T47D (cell line): Measurements from ENCODE around the gene DOC2A.
"Not testable (repeated sequence)": the region's sequence is repeated elsewhere in the genome, so short reads cannot be mapped to it uniquely, and the experiment has no call there.

Source experiments
- DNase-seq, 2 experiments: peaks; one replicate each; pipeline versions ENCODE4 v3.0.0 to v3.0.0-alpha.2; 2011 to 2012; ENCODE audit warnings: low read depth in 1 of 2, low spot score in 1 of 2
- JUND ChIP-seq: IDR thresholded peaks from 2 replicates; pipeline ENCODE4 v1.6.1; 2012; ENCODE audit warnings: low read depth
- in situ Hi-C: cut with HindIII; loops from 2 replicates; pipeline ENCODE4 v1.10.0; 2016; ENCODE audit warnings: low sequenced_read_pairs, low pct_unique_long_range_greater_than_20kb

The DOC2A gene

DNA sequence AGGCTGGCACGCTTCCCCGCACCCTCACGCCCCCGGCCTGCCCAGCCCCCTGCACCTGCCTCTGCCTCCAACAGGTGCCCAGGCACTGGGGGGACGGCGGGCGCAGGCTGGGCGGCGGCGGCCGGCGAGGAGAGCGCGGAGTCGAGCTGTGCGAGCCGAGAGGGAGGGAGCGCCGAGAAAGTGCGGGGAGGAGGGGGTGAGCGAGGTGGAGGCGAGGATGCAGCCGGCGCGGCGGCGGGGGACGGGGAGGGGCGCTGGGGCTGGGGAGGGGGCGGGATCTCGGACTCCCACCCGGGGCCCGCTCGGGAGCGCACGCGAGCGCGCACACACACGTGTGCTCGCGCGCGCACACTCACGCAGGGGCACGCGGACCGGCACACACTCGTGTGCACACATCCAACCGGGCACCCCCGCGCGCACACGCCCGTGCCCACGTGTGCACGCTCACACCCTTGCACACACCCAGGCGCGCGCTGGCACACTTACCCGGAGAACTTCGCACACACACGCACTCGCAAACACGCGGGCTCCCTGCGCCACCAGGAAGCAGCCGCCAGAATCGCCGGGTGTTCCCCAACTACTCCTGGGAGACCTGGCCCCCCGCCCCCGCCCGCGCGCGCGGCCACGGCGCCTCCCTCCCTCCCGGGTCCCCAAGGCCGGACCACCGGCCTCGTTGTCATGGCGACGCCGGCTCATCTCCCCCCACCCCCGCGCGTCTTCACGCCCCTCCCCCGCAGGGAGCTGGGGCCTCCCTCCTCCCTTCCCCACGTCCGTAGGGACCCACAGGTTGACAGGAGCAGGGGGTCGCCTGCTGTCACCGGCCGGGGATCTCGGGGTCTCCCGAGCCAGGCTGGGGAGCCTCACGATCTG is at the start of gene DOC2A:
Gene DOC2A (minus strand): TSS at position 184 of the 870 bp plus-strand sequence. CDS start 805 bp downstream, outside the sequence.
- DNase-seq, result peak in 1 of 2 experiments; percentile 35
- in situ Hi-C loops, result no loop called here
- no peak for TF ChIP-seq JUND

DNA sequence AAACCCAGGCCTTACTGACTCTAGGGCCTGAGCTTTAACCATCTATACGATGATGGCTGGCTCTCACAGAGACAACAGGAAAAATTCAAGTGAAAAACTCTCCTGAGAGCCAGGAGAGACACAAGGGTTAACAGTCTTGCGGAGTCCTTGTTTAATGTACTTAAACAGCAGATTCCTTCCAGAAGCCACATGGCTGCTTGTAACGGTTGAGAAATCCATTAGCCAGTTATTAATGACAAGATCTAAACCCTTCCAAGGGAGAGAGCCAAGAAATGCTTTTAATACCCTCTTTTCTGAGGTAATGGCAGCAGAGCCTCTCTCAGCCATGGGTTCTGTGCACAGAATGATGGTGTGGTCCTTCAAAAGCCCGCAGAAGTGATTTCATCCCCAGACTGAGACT is 49.5 kb upstream of the DOC2A start:
- no peak for DNase-seq
- in situ Hi-C loops, result no loop called here
- no peak for TF ChIP-seq JUND

DNA sequence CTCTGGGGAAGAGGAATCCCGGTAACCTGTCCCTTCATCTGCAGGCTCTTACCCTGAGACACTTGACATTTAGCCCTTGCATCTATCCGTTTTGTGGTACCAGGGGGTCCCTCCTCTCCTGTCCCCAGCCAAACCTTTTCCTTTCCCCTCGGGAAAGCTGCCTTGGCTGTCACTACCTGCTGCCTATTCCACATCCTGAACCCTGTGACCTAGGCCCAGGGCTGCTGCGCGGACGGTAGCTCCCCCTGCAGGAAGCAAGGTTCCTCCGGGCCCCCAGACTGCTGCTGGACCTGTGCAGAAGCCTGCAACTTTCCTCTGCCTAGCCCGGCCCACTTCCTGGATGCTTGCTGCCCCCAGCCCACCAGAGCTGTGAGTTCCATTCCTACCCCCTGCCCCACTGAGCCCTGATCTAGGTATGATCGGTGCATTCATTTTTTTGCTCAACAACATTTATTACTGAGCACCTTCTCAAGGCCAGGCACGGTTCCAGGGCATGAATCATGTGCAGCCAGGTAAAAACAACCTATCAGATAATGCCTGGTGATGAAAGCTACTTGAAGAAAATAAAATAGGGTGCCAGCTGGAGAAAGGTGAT is 44.2 kb upstream of the DOC2A start:
- DNase-seq, result peak; percentile 56 to 65
- in situ Hi-C loops, result no loop called here
- no peak for TF ChIP-seq JUND

DNA sequence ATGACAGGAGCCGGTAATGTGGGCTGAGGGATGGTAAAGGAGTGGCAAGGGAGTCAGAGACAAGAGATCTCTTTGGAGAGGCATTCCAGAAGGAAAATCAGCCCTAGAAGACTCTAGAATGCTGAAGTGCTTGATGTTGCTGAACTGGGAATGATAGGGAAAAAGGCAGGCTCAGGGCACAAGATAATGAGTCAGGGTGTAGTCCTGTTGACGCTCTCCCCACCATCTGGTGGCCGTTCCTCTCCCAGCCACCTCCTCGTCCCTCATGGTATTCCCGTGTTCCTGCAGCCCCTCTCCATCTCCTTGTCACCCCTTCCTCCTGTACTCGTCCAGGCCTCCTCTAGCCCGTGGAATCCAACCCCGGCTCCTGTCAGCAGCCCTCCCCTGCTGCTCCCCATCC is 43.6 kb upstream of the DOC2A start:
- TF ChIP-seq JUND, result no peak
- DNase-seq, result no peak
- in situ Hi-C loops, result no loop called here

DNA sequence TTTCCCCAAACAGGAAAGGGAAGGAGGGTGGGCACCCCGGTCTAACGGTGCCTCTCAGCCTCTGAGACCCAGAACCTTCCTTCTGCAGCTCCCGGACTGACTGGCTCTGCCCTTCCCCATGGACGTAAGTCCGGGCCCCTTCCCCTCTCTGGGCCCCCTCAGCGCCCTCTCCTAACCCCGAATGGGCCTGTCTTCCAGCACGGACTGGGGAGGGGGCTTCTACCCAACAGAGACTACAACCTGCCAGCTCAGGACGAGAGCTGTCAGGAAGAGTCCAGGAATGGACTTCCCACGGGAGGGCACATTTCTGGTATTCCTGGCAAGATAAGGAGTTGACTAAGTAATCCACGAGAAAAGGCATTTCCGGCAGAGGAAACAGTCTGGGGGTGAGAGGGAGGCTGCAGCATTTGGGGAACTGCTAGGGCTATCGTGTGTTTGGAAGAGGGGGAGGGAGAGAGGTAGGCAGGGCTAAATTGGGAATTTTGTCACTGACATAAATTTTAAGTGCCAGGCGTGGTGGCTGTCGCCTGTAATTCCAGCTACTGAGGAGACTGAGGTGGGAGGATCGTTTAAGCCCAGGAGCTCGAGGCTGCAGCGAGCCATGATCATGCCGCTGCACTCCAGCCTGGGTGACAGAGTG is 42.7 kb upstream of the DOC2A start:
- DNase-seq, result peak in 1 of 2 experiments; percentile 75
- TF ChIP-seq JUND, result no peak
- in situ Hi-C loops, result no loop called here

DNA sequence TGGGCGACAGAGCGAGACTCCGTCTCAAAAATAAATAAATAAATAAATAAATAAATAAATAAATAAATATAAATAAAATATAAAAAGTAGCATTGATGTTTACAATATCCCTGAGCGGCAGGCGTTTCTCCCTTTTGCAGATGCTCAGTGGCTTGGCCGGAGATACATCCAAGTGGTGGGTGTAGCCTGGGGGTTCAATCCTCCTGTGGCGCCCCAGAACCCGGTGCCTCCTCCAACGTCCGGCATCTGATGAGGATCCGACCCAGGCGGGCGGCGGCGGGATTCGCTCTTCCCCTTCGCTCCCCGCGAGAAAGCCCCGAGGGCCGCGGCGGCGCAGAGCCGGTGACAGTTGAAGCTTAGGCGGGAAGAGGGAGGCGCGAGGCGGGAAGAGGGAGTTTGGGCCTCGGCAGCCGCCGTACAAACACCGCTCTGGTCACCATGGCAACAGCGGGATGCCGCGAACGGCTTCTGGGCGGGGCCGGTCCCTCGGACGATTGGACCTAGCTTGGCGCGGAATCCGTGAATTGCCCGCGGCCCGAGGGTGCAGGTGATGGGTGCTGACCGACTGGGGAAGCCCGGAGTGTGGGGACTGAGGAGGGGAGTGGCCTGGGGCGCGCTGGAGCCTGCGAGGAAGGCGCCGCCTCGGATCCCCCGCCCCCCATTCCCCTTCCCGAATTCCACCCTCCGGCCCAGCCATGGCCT is 42.0 kb upstream of the DOC2A start:
- no peak for TF ChIP-seq JUND
- DNase-seq, result peak; percentile 91 to 98
- in situ Hi-C loops, result no loop called here

DNA sequence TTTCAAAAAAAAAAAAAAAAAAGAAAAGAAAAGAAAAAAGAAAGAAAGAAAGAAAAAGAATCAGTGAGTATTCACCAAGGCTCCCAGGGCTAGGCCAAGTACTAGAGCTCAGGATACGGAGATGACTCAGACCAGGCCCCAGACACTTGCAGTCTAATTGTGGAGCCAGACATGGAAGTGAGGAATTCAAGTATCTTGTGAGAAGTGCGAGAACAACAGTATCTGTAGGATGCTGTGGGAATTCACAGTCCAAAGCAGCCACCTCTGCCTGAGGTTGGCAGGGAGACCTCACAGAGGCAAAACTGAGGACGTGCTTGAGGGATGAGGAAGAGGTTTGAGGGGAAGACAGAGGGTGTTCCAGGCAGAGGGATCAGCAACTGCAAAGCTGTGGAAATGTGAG is 40.7 kb upstream of the DOC2A start:
- TF ChIP-seq JUND, result no peak
- in situ Hi-C loops, result no loop called here
- no peak for DNase-seq

DNA sequence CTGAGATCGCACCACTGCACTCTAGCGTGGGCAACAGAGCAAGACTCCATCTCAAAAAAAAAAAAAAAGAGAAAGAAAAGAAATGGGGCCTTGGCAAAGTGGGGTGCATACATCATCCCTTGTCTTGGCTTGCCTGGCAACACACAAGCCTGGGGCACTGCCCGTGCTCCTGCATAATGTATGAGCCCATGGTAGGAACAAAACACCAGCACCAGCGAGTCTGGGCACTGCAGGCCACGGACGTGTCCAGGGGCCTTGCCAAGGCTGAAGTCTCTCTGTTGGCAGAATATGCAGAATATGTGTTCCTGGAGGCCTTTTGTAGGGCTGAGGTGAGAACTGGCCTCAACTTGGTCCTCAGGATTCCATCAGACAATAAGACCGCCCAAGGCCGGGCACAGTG is 39.0 kb upstream of the DOC2A start:
- TF ChIP-seq JUND, result no peak
- in situ Hi-C loops, result no loop called here
- DNase-seq, result no peak

DNA sequence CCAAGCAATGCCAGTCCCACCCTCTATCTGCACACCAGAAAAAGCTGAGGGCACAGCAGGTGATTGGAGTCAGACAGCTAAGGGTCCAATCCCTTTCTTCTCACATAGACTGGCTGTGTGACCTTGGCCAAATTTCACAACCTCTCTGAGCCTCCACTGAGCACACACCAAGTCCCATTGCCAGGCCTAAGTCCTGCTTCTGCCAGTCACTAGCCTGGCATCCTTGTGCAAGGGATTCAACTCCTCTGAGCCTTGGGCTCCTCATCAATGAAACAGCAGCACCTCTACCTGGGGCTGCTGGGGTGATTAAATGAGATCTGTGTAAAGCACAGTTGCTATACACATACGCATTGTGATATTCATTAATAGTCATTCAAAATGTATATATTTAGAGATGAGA is 35.8 kb upstream of the DOC2A start:
- DNase-seq, result no peak
- in situ Hi-C loops, result no loop called here
- TF ChIP-seq JUND, result no peak

DNA sequence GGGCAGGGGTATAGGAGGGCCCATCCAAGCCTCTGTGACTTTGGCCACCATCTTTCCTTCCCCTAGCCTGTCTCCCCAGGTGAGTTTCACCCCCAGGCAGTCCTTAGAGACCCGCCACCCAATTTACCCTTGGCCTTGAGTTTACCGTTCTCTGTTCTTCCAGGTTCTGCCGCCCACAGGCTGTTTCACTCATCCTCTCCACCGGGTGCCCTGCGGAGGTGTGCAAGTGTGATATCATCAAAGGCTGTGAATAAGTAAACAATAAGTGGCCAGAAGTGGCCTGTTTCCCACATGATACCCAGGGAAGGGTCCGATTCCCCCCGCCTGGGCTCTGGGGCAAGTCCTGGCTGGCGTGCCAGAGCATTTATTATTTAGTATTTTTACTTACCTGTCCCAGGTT is 35.4 kb upstream of the DOC2A start:
- DNase-seq, result peak in 1 of 2 experiments; percentile 41
- TF ChIP-seq JUND, result no peak
- in situ Hi-C loops, result no loop called here

DNA sequence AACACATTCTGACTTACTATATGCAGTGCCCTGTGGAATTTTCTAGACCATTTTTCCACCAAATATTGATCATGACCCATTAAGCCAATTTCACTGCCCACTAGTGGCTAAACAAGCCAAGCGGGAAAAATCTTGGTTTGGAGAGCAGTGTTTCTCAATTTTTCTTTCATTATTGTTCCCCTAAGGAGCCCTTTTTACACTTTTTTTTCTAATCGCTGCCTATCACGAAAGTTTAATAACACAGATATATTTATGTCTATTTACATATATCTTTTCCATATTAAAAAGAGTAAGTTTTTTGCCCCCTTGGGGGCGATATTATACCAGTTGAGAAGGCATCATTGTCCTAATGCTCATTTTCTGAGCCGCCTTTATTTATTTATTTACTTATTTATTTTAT is 31.0 kb upstream of the DOC2A start:
- peak in 1 of 2 experiments; percentile 58 for DNase-seq
- in situ Hi-C loops, result no loop called here
- TF ChIP-seq JUND, result no peak

DNA sequence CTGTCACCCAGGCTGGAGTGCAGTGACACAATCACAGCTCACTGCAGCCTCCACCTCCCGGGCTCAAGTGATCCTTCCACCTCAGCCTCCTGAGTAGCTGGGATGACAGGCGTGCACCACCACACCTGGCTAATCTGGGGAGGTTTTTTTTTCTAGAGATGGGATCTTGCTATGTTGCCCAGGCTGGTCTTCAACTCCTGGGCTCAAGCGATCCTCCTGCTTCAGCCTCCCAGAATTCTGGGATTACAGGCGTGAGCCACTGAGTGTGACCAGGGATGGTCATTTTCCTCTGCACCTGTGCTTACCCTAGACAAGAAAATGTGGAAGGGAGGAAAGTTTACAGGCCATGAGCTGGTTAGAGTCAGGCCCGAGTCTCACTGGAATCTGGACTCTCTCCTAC is 29.9 kb upstream of the DOC2A start:
- DNase-seq, in situ Hi-C loops: not testable (repeated sequence)

DNA sequence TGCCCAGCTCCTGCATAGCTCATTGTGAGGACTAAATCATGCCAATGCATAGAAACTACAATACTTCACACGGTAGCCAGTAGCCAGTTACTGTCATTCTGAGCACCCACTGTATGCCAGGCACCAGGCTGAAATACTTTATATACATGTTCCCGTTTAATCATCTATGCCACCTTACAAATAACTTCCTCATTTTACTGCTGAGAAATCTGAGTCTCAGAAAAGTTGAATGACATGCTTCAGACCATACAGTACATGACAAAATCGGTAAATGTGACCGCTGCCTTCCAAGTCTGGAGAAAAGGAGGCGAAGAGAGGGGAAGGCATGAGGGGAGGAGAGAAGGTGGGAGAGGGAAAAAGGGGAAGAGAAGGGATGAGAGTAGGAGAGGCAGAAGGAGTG is 29.4 kb upstream of the DOC2A start:
- in situ Hi-C loops, result no loop called here
- no peak for TF ChIP-seq JUND
- no peak for DNase-seq
